Skeletal muscle tissue (tissue), 4 donors: Measurements from ENCODE around the gene MLANA. TPM values are rescaled to one million over a fixed set of nuclear protein-coding genes. Genes with fewer than 3 reads are reported as not detected.

Source experiments
- H3K27ac ChIP-seq: one replicate; pipeline ENCODE4 v1.7.0; 2013; ENCODE audit warnings: mild to moderate bottlenecking, low read depth, low read length, inconsistent platforms
- H3K27me3 ChIP-seq, 3 donors: one replicate each; pipeline ENCODE4 v1.7.0; 2013; ENCODE audit warnings: low read length in 3 of 3; ENCODE audit not compliant: control insufficient read depth in 3 of 3, insufficient read depth in 3 of 3
- H3K36me3 ChIP-seq, 3 donors: one replicate each; pipeline ENCODE4 v1.7.0; 2013; ENCODE audit warnings: low read length in 3 of 3; ENCODE audit not compliant: control insufficient read depth in 3 of 3, insufficient read depth in 3 of 3
- H3K4me1 ChIP-seq, 3 donors: one replicate each; pipeline ENCODE4 v1.7.0; 2013; ENCODE audit warnings: low read length in 3 of 3, mild to moderate bottlenecking in 3 of 3; ENCODE audit not compliant: control insufficient read depth in 3 of 3, insufficient read depth in 3 of 3
- H3K4me3 ChIP-seq, 3 donors: one replicate each; pipeline ENCODE4 v1.7.0; 2013; ENCODE audit warnings: low read length in 3 of 3
- H3K9ac ChIP-seq, 3 donors: one replicate each; pipeline ENCODE4 v1.7.0; 2013; ENCODE audit warnings: low read length in 3 of 3, mild to moderate bottlenecking in 3 of 3, moderate library complexity in 2 of 3, low read depth in 1 of 3
- H3K9me3 ChIP-seq, 3 donors: one replicate each; pipeline ENCODE4 v1.7.0; 2013; ENCODE audit warnings: low read length in 3 of 3; ENCODE audit not compliant: control insufficient read depth in 3 of 3
- total RNA-seq: library from RNA; depleted of rRNA; stranded (reverse); fragments of >200 nt; gene quantifications from one replicate; pipeline ENCODE4 v1.2.3, GENCODE V29; 2014
- donor health status: Osteomylitis.

MLANA gene
- total RNA-seq, 1 donor from 2014 or later = not detected

GRCh38 chr9:5868235-5868634, 22.5 kb upstream of the MLANA start:
- H3K4me1 ChIP-seq = no peaks in the 10 kb centered on the region
- H3K36me3 ChIP-seq = peaks cover 2 to 6% (median 3%) of the 10 kb centered on the region in 3 donors
- no peaks in the 10 kb centered on the region for H3K9me3 ChIP-seq
- no peaks in the 10 kb centered on the region for H3K27me3 ChIP-seq
- no peak overlapping the region for H3K9ac ChIP-seq
- H3K27ac ChIP-seq = no peak overlapping the region
- no peak overlapping the region for H3K4me3 ChIP-seq

GRCh38 chr9:5869315-5870019, 21.2 kb upstream of the MLANA start:
- no peaks in the 10 kb centered on the region for H3K9me3 ChIP-seq
- H3K4me1 ChIP-seq = no peaks in the 10 kb centered on the region
- no peak overlapping the region for H3K27ac ChIP-seq
- H3K4me3 ChIP-seq = no peak overlapping the region
- no peaks in the 10 kb centered on the region for H3K27me3 ChIP-seq
- no peak overlapping the region for H3K9ac ChIP-seq
- peaks cover 3 to 6% (median 4%) of the 10 kb centered on the region in 3 donors for H3K36me3 ChIP-seq

GRCh38 chr9:5870020-5870339, 20.7 kb upstream of the MLANA start:
- Histone ChIP-seq H3K27me3 (no peaks in the 10 kb centered on the region), H3K9ac (no peak overlapping the region), H3K27ac (no peak overlapping the region), H3K4me3 (no peak overlapping the region), H3K9me3 (no peaks in the 10 kb centered on the region), H3K4me1 (no peaks in the 10 kb centered on the region), H3K36me3 (peaks cover 3 to 6% (median 5%) of the 10 kb centered on the region in 3 donors)

GRCh38 chr9:5870691-5871090, 20.0 kb upstream of the MLANA start:
- no peaks in the 10 kb centered on the region for H3K4me1 ChIP-seq
- H3K27ac ChIP-seq = no peak overlapping the region
- no peaks in the 10 kb centered on the region for H3K9me3 ChIP-seq
- no peaks in the 10 kb centered on the region for H3K27me3 ChIP-seq
- no peak overlapping the region for H3K9ac ChIP-seq
- peaks cover 3 to 6% (median 5%) of the 10 kb centered on the region in 3 donors for H3K36me3 ChIP-seq
- H3K4me3 ChIP-seq = no peak overlapping the region

- Histone ChIP-seq H3K27me3 (no peaks in the 10 kb centered on the region), H3K9me3 (no peaks in the 10 kb centered on the region), H3K4me3 (no peak overlapping the region), H3K4me1 (no peaks in the 10 kb centered on the region), H3K27ac (no peak overlapping the region), H3K36me3 (peaks cover 7 to 8% (median 7%) of the 10 kb centered on the region in 3 donors), H3K9ac (no peak overlapping the region)
These were observed 18.9 kb upstream of the MLANA start for GRCh38 chr9:5871785-5872184.

GRCh38 chr9:5872511-5872910, 18.2 kb upstream of the MLANA start:
- Histone ChIP-seq H3K9ac (no peak overlapping the region), H3K4me1 (no peaks in the 10 kb centered on the region), H3K27ac (no peak overlapping the region), H3K9me3 (no peaks in the 10 kb centered on the region), H3K27me3 (no peaks in the 10 kb centered on the region), H3K36me3 (peaks cover 7 to 11% (median 8%) of the 10 kb centered on the region in 3 donors), H3K4me3 (no peak overlapping the region)

GRCh38 chr9:5873439-5873838, 17.2 kb upstream of the MLANA start:
- Histone ChIP-seq H3K36me3 (peaks cover 6 to 8% (median 7%) of the 10 kb centered on the region in 3 donors), H3K9me3 (no peaks in the 10 kb centered on the region), H3K27ac (no peak overlapping the region), H3K9ac (no peak overlapping the region), H3K4me3 (no peak overlapping the region), H3K27me3 (no peaks in the 10 kb centered on the region), H3K4me1 (no peaks in the 10 kb centered on the region)

- no peaks in the 10 kb centered on the region for H3K9me3 ChIP-seq
- H3K9ac ChIP-seq = no peak overlapping the region
- H3K4me3 ChIP-seq = no peak overlapping the region
- no peaks in the 10 kb centered on the region for H3K27me3 ChIP-seq
- no peak overlapping the region for H3K27ac ChIP-seq
- no peaks in the 10 kb centered on the region for H3K4me1 ChIP-seq
- peaks cover 6 to 8% (median 7%) of the 10 kb centered on the region in 3 donors for H3K36me3 ChIP-seq
These were observed 16.6 kb upstream of the MLANA start for GRCh38 chr9:5874048-5874447.

- H3K27ac ChIP-seq = no peak overlapping the region
- peaks cover 6 to 8% (median 7%) of the 10 kb centered on the region in 3 donors for H3K36me3 ChIP-seq
These were observed 14.7 kb upstream of the MLANA start for GRCh38 chr9:5876026-5876425.

GRCh38 chr9:5876711-5877110, 14.0 kb upstream of the MLANA start:
- Histone ChIP-seq H3K36me3 (peaks cover 6 to 8% (median 7%) of the 10 kb centered on the region in 3 donors), H3K27ac (no peak overlapping the region), H3K9ac (no peak overlapping the region), H3K9me3 (no peaks in the 10 kb centered on the region), H3K4me3 (no peak overlapping the region), H3K4me1 (no peaks in the 10 kb centered on the region), H3K27me3 (no peaks in the 10 kb centered on the region)

More at GRCh38 chr9:5876026-5876425, 14.7 kb upstream of the MLANA start:
- H3K9me3 ChIP-seq = no peaks in the 10 kb centered on the region
- no peaks in the 10 kb centered on the region for H3K27me3 ChIP-seq
- no peak overlapping the region for H3K9ac ChIP-seq
- H3K4me1 ChIP-seq = no peaks in the 10 kb centered on the region
- H3K4me3 ChIP-seq = no peak overlapping the region
